ENCODE data around the gene PLCB1.

PLCB1 gene

GRCh38 chr20:8124639-8125038 is 7.4 kb upstream of the PLCB1 start:
- TF ChIP-seq GATA2 (IDR thresholded peaks at IDR 0.05; ENCODE audit: low read depth, low read length) (no peak), GATA3 (IDR thresholded peaks at IDR 0.05; ENCODE audit: low read depth, low read length) (no peak)

GRCh38 chr20:8126181-8126580 is 5.9 kb upstream of the PLCB1 start:
- TF ChIP-seq GATA2 (IDR thresholded peaks at IDR 0.05; ENCODE audit: low read depth, low read length) (no peak), GATA3 (IDR thresholded peaks at IDR 0.05; ENCODE audit: low read depth, low read length) (no peak)

GRCh38 chr20:8126841-8127378 is 5.2 kb upstream of the PLCB1 start:
- TF ChIP-seq GATA2 (IDR thresholded peaks at IDR 0.05; ENCODE audit: low read depth, low read length), result no peak
- no peak for TF ChIP-seq GATA3 (IDR thresholded peaks at IDR 0.05; ENCODE audit: low read depth, low read length)

- TF ChIP-seq GATA2 (IDR thresholded peaks at IDR 0.05; ENCODE audit: low read depth, low read length), result no peak
- TF ChIP-seq GATA3 (IDR thresholded peaks at IDR 0.05; ENCODE audit: low read depth, low read length), result no peak
These were observed 4.4 kb upstream of the PLCB1 start for GRCh38 chr20:8127553-8128255.

- no peak for TF ChIP-seq GATA3 (IDR thresholded peaks at IDR 0.05; ENCODE audit: low read depth, low read length)
- no peak for TF ChIP-seq GATA2 (IDR thresholded peaks at IDR 0.05; ENCODE audit: low read depth, low read length)
These were observed 3.6 kb upstream of the PLCB1 start for GRCh38 chr20:8128291-8129060.

GRCh38 chr20:8129211-8129976 is 2.7 kb upstream of the PLCB1 start:
- TF ChIP-seq GATA3 (IDR thresholded peaks at IDR 0.05; ENCODE audit: low read depth, low read length) (no peak), GATA2 (IDR thresholded peaks at IDR 0.05; ENCODE audit: low read depth, low read length) (no peak)

- TF ChIP-seq GATA2 (IDR thresholded peaks at IDR 0.05; ENCODE audit: low read depth, low read length) (no peak), GATA3 (IDR thresholded peaks at IDR 0.05; ENCODE audit: low read depth, low read length) (no peak)
These were observed 1.1 kb upstream of the PLCB1 start for GRCh38 chr20:8130840-8131526.

GRCh38 chr20:8132484-8133309 is 631 bp downstream of the PLCB1 start:
- TF ChIP-seq GATA3 (IDR thresholded peaks at IDR 0.05; ENCODE audit: low read depth, low read length) (no peak), GATA2 (IDR thresholded peaks at IDR 0.05; ENCODE audit: low read depth, low read length) (no peak)

GRCh38 chr20:8133310-8133768 is 1.3 kb downstream of the PLCB1 start:
- TF ChIP-seq GATA3 (IDR thresholded peaks at IDR 0.05; ENCODE audit: low read depth, low read length) (no peak), GATA2 (IDR thresholded peaks at IDR 0.05; ENCODE audit: low read depth, low read length) (no peak)

GRCh38 chr20:8133851-8134451 is 1.9 kb downstream of the PLCB1 start:
- TF ChIP-seq GATA2 (IDR thresholded peaks at IDR 0.05; ENCODE audit: low read depth, low read length), result no peak
- no peak for TF ChIP-seq GATA3 (IDR thresholded peaks at IDR 0.05; ENCODE audit: low read depth, low read length)

GRCh38 chr20:8139899-8140298 is 7.8 kb downstream of the PLCB1 start:
- TF ChIP-seq GATA3 (IDR thresholded peaks at IDR 0.05; ENCODE audit: low read depth, low read length), result no peak
- no peak for TF ChIP-seq GATA2 (IDR thresholded peaks at IDR 0.05; ENCODE audit: low read depth, low read length)

GRCh38 chr20:8143474-8143873 is 11.4 kb downstream of the PLCB1 start:
- TF ChIP-seq GATA3 (IDR thresholded peaks at IDR 0.05; ENCODE audit: low read depth, low read length) (no peak), GATA2 (IDR thresholded peaks at IDR 0.05; ENCODE audit: low read depth, low read length) (no peak)
